HG02981 (cell line): ENCODE data around the gene MYOD1.

Source experiments
- ATAC-seq: cut with Tn5 transposase; IDR thresholded peaks from one replicate; pipeline ENCODE4 v1.9.1; 2021; ENCODE audit warnings: mild to moderate bottlenecking, moderate library complexity; ENCODE audit not compliant: unreplicated experiment

The MYOD1 gene

DNA sequence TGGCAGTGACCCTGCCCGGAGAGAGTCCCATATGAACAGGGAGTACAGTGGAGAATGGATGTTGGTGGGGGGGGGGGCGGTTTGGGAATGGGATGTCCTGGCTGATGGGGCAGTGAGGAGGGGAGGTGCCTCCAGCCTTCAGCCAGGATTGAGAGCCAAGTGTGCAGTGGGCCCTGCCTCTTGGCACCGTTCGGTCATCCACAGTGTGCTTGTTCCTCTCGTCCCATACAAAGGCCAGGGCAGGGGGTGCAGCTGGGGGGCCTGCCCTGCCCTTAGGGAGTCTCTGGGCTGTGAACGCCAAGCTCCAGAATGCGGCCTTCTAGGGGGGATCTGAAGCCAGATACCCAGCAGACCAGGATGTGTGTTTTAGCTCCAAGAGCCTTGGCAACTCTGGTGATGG, 49.2 kb downstream of the MYOD1 start:
- ATAC-seq = no peak

- ATAC-seq = no peak
These were observed 49.8 kb downstream of the MYOD1 start for GRCh38 chr11:17769218-17769617.

GRCh38 chr11:17770048-17770652, 50.8 kb downstream of the MYOD1 start:
- ATAC-seq = no peak

- ATAC-seq = no peak
These were observed 51.5 kb downstream of the MYOD1 start for GRCh38 chr11:17770917-17771316.

- ATAC-seq = no peak
These were observed 52.0 kb downstream of the MYOD1 start for GRCh38 chr11:17771415-17771814.
